Tibial nerve (tissue), 4 donors: ENCODE results near the gene TAF4B.

Source experiments
- EP300 ChIP-seq, 2 donors: sonication (generic); formaldehyde crosslinking; IDR thresholded peaks; one replicate each; pipeline ENCODE4 v1.6.1; 2017; ENCODE audit warnings: antibody characterized with exemption in 2 of 2, mild to moderate bottlenecking in 1 of 2
- POLR2A ChIP-seq, 2 donors: fragments of 450-650 bp; IDR thresholded peaks; one replicate each; pipeline ENCODE4 v1.6.1; 2017; ENCODE audit warnings: antibody characterized with exemption in 2 of 2, mild to moderate bottlenecking in 2 of 2, moderate library complexity in 2 of 2
- TF ChIP-seq, protein P1 (sequence below), 5 experiments: fragments of 200-600 bp in 3 of 5; fragments of 450-650 bp in 2 of 5; sonication (generic) in 3 of 5; IDR thresholded peaks; one replicate each; pipeline ENCODE4 v1.5.1; 2016 to 2019; ENCODE audit warnings: antibody characterized with exemption in 5 of 5, mild to moderate bottlenecking in 3 of 5, moderate library complexity in 2 of 5

DNA sequence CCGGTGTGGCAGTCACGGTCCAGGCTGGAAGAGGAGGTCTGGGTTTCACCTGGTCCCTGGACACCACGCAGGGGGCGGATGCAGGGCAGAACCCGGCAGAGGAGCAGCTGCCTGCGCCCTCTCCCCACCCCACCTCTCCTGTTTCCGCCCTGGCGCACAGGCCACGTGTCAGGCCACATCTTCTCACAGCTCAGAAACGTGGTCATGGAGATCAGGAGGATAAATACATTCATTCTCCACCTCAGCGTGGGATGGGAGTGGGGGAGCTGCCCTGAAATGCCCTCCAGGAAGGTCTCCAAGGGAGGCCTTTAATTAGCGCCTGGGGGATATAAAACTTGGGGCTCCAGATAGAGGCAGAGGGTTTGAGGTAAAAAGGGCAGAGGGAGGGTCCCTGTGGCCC lies 180.1 kb downstream of the TAF4B start:
- TF ChIP-seq, protein P1, sequence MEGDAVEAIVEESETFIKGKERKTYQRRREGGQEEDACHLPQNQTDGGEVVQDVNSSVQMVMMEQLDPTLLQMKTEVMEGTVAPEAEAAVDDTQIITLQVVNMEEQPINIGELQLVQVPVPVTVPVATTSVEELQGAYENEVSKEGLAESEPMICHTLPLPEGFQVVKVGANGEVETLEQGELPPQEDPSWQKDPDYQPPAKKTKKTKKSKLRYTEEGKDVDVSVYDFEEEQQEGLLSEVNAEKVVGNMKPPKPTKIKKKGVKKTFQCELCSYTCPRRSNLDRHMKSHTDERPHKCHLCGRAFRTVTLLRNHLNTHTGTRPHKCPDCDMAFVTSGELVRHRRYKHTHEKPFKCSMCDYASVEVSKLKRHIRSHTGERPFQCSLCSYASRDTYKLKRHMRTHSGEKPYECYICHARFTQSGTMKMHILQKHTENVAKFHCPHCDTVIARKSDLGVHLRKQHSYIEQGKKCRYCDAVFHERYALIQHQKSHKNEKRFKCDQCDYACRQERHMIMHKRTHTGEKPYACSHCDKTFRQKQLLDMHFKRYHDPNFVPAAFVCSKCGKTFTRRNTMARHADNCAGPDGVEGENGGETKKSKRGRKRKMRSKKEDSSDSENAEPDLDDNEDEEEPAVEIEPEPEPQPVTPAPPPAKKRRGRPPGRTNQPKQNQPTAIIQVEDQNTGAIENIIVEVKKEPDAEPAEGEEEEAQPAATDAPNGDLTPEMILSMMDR (IDR thresholded peaks at IDR 0.05), result no peak
- TF ChIP-seq EP300 (IDR thresholded peaks at IDR 0.05), result no peak
- no peak for TF ChIP-seq POLR2A (IDR thresholded peaks at IDR 0.05)
